IPS-15b (cell line): Measurements from ENCODE around the gene EIF2S2.

Experiments
- H3K27me3 ChIP-seq: one replicate; pipeline ENCODE4 v1.6.1; 2013; ENCODE audit warnings: low read length; ENCODE audit not compliant: control insufficient read depth, insufficient read depth
- H3K36me3 ChIP-seq: one replicate; pipeline ENCODE4 v1.6.1; 2013; ENCODE audit warnings: low read length; ENCODE audit not compliant: control insufficient read depth, insufficient read depth
- H3K4me1 ChIP-seq: one replicate; pipeline ENCODE4 v1.6.1; 2013; ENCODE audit warnings: mild to moderate bottlenecking, low read length; ENCODE audit not compliant: control insufficient read depth, insufficient read depth
- H3K4me3 ChIP-seq: one replicate; pipeline ENCODE4 v1.5.1; 2013; ENCODE audit warnings: low read depth, low read length
- H3K9ac ChIP-seq: one replicate; pipeline ENCODE4 v1.6.1; 2013; ENCODE audit warnings: low read depth, mild to moderate bottlenecking, low read length
- H3K9me3 ChIP-seq: one replicate; pipeline ENCODE4 v1.6.1; 2013; ENCODE audit warnings: mild to moderate bottlenecking, low read length; ENCODE audit not compliant: control insufficient read depth, insufficient read depth

EIF2S2 gene

DNA sequence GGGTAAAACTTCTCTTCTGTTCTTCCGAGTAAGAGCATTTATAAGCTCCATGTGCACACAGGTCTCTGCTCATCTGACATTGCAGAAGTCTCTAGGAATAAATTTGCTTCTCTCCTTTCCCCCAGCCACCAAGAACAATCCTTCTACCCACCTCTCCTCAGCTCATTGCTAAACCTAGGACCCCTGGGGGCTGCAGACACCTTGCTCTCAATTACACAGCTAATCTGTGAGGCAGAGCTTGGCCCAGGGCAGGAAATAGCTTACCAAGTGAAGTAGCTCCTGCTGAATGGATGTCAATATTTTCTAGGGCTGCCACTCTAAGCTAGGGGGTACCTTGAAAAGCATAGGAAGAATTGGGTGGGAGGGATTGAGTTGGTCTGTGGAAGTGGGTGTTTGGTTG, 44.0 kb downstream of the EIF2S2 start:
- Histone ChIP-seq H3K4me3 (no peak overlapping the region), H3K36me3 (no peaks in the 10 kb centered on the region), H3K27me3 (no peaks in the 10 kb centered on the region), H3K4me1 (peaks cover 12% of the 10 kb centered on the region), H3K9me3 (no peaks in the 10 kb centered on the region), H3K9ac (no peak overlapping the region)

DNA sequence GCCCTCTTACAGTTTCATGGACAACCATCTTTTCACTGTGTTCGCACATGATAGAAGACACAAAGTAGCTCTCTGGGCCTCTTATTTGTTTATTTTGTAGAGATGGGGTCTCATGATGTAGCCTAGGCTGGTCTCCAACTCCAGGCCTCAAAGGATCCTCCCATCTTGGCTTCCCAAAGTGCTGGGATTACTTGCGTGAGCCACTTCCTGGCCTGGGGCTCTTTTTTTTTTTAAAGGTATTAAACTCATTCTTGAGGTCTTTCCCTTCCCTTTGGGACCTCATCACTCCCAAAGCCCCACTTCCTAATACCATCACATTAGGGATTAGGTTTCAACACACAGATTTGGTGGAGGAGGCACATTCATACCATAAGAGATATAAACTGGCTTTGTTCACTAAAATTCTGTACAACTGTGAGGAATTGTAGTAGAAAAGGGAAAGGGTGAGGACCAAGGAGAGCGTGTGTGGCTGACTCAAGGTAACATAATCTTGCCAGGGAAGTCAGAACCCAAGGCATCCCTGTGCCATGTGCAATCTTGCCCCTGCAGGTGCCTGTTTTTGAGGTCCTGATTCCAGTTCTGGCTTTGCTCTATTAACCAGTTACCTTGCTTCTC, 45.5 kb downstream of the EIF2S2 start:
- H3K9ac ChIP-seq, result no peak overlapping the region
- H3K27me3 ChIP-seq, result no peaks in the 10 kb centered on the region
- no peaks in the 10 kb centered on the region for H3K36me3 ChIP-seq
- H3K4me3 ChIP-seq, result no peak overlapping the region
- peaks cover 12% of the 10 kb centered on the region for H3K4me1 ChIP-seq
- H3K9me3 ChIP-seq, result no peaks in the 10 kb centered on the region

DNA sequence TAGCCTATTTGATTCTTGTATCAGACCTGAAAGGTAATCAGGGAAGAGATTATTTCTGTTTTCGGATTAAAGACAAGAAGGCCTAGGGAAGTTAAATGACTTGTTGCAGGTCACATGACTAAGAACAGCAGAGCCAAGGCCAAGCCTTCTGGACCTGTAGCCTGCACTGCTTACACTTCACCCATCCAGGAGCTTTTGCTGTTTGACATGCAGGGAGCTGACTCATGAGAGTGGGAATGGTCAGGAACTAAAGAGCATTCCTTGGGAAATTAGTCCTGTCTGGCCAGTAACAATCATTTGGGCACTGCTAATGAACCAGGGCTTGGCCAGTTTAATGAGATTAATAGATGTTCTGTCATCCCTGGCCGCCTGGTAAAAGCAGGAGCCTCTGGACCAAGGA, 46.8 kb downstream of the EIF2S2 start:
- H3K36me3 ChIP-seq, result no peaks in the 10 kb centered on the region
- H3K4me1 ChIP-seq, result peaks cover 12% of the 10 kb centered on the region
- H3K27me3 ChIP-seq, result no peaks in the 10 kb centered on the region
- no peak overlapping the region for H3K4me3 ChIP-seq
- no peak overlapping the region for H3K9ac ChIP-seq
- no peaks in the 10 kb centered on the region for H3K9me3 ChIP-seq

DNA sequence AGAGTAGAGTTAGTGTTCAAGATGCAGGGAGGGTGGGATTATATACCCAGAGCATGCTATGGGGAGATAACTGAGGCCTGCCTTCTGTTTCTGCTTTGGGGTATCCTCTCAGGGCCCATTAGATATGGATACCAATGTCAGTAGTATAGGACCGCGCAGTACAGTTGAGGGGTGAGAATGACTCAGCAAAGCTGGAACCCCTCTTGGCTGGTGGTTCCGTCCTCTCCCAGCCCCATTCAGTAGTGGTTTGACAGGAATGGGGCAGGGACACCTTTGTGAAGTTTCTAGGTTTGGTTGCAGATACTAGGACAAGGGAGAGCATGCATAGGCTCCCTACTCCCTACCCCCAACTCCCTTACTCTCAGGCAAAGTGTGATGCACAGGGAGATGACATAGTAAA, 47.8 kb downstream of the EIF2S2 start:
- Histone ChIP-seq H3K4me3 (no peak overlapping the region), H3K9me3 (no peaks in the 10 kb centered on the region), H3K27me3 (no peaks in the 10 kb centered on the region), H3K9ac (no peak overlapping the region), H3K4me1 (peaks cover 8% of the 10 kb centered on the region), H3K36me3 (no peaks in the 10 kb centered on the region)

DNA sequence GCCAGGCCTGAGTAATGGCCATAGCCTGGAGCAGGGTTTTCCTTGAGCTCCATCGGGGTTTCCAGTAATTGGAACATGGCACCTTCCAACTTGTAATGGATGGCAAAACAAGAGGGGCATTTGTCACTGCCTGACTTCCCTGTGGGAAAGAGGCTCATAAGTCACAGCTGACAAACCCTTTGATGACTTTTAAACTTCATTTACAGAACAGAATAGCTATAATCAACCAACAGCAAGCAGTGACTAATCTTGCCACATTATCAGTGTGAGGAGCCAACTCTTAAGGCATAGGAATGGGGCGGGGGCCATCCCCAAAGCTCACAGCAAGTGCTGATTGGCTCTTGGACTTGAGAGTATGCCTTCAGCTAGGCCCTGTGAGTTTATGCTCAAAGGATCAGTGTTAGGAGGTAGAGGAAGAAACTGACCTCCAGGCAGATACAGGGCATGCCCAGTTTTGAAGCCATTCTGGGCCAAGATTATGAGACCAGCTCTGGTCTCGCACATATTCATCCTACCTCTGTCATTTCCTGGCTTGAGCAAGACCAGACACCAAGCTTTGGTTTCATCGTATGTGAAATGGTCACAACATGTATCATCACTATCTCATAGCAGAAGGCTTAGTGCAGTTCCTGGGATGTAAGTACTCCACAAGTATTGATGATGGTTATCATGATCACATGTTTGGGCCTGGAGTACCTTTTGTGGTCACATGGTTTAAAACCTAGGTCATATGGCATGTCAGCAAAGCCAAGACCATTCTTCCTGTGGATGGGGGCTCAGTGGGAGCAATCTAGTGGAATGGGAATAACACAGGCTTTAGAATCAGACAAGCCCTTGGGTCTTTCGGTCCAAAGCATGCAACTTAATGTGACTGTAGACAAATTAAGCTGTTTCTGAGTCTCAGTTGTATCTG, 49.2 kb downstream of the EIF2S2 start:
- Histone ChIP-seq H3K4me3 (no peak overlapping the region), H3K9me3 (no peaks in the 10 kb centered on the region), H3K27me3 (no peaks in the 10 kb centered on the region), H3K4me1 (peaks cover 4% of the 10 kb centered on the region), H3K9ac (no peak overlapping the region), H3K36me3 (no peaks in the 10 kb centered on the region)

DNA sequence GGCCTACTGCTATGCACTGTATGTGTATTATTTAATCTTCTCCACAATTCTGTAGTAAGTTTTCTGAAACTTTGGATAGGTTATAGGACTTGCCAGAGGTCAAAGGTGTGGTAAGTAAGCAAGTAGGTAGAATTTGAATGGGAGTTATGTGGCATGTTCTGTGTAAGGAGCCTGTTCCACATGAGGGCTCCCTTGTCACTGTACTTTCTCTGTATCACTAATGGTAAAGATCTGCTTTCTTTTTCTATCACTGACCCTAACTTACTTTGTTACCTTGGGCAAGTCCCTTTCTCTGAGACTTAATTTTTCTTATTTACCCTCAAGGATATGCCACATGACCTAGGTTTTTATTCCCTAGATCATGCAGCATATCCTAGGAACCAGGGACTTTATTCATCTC, 50.3 kb downstream of the EIF2S2 start:
- Histone ChIP-seq H3K9ac (no peak overlapping the region), H3K4me1 (no peaks in the 10 kb centered on the region), H3K27me3 (no peaks in the 10 kb centered on the region), H3K9me3 (no peaks in the 10 kb centered on the region), H3K36me3 (no peaks in the 10 kb centered on the region), H3K4me3 (no peak overlapping the region)

DNA sequence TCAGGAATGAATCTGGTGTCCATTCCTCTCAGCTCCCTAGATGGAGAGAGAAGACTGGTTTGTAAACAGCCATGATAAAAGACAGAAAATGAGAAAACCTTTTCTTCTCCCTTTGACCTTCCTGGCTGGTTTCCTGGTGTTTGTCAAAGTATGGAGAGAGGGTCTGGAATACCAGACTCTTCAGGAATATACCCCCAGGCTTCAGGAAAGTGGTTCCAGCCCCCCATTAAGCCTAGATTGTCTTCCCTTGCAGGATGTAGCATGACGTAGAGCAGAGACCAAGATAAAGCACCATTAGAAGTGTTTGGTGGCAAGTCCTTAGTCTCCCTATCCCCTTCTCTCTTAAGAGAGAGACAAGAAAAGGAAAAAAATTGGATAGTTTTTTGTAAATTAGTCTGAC, 51.1 kb downstream of the EIF2S2 start:
- Histone ChIP-seq H3K27me3 (no peaks in the 10 kb centered on the region), H3K36me3 (no peaks in the 10 kb centered on the region), H3K9ac (no peak overlapping the region), H3K4me3 (no peak overlapping the region), H3K4me1 (no peaks in the 10 kb centered on the region), H3K9me3 (no peaks in the 10 kb centered on the region)

DNA sequence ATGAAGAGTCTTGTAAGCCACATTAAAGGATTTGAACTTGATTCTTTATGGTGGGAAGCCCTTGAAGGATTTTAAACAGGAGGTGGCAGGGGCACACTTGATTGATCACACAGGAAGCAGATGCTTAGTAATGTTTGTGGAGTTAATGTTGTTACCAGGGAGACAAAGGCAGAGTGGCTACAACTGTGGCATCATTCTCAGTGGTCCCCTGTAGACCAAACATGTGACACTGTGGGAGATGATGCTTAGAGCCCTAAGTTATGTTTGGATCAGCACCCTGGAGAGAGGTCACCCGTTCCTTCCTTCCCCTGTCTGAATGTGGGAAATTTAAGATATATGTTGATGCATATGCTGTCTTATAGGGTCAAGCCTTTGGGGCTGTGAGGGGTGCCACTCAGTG, 53.2 kb downstream of the EIF2S2 start:
- H3K27me3 ChIP-seq, result no peaks in the 10 kb centered on the region
- H3K9ac ChIP-seq, result no peak overlapping the region
- no peaks in the 10 kb centered on the region for H3K9me3 ChIP-seq
- no peaks in the 10 kb centered on the region for H3K36me3 ChIP-seq
- H3K4me1 ChIP-seq, result no peaks in the 10 kb centered on the region
- H3K4me3 ChIP-seq, result no peak overlapping the region

DNA sequence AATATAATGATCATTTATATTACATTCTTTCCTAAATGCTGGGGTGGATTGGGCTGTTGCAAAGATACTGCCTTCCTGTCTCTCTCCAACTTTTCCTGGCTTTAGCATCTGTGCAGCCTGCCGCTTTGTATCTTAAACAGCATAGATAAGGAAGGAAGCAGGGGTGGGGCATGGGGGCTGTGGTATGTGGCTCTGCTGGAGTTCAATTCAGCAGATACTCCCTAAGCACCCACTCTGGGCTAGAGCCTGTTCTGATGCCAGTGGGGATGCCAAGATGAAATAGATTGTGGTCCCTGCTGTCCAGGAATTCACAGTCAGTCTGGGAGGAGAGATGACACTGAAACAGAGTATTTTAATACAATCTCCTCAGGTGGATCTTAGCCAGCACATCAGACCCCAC, 56.8 kb downstream of the EIF2S2 start:
- Histone ChIP-seq H3K36me3 (no peaks in the 10 kb centered on the region), H3K27me3 (no peaks in the 10 kb centered on the region), H3K4me3 (no peak overlapping the region), H3K9me3 (no peaks in the 10 kb centered on the region), H3K9ac (no peak overlapping the region), H3K4me1 (no peaks in the 10 kb centered on the region)

DNA sequence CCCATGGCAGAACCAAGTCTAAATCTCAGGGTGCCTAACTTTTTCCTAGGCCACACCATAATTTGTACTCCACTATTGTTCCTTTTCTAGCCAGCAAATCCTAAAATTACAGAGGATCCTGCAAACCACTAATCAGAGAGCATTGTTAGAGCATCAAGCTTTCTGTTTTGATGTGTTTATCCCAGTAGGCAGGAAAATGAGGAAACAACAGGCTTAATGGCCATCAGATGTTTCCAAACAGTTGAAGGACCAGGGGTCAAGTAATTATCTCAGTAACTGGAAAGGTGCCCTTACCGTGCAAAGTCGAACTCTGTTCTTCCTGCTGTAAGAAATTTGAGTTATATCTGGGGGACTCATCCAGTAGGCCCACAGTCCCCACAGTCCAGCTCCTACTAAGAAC, 59.6 kb downstream of the EIF2S2 start:
- Histone ChIP-seq H3K27me3 (no peaks in the 10 kb centered on the region), H3K9me3 (no peaks in the 10 kb centered on the region), H3K36me3 (no peaks in the 10 kb centered on the region), H3K9ac (no peak overlapping the region), H3K4me3 (no peak overlapping the region), H3K4me1 (no peaks in the 10 kb centered on the region)

DNA sequence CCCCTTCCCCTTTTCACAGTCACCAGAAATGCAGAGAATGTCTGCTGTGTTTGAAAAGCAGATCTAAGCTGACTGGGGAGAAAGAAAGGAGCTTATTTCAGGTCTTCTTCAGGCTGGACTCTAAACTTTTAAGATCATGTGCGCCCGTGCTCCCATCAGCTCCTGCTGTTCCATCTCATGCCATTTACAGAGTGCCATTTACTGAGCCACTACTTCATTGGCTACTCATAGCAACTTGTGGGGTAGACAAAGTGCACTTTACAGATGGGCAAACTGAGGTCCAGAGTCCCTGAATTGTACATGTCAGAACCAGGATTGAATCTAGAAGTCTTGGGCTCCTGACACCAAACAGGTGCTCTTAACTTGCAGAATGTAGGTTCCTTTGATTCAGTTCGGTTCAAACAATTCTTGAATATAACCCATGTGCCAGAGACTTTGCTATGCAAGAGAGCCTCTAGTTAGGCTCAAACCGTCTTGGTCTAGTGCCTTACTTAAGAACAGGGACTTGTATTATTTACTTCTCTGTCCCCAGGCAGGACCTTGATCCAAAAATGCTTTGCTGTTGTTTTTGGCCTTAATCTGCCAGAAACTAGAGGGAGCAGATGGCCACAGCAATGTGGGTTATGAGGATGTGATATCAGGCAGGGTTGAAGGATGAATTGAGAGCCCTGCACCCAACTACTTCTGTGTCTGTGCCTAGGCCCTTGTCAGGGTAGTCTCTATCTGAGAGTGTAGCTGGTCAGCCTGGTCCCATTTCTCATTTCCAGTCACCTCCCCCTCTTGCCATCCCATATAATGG, 61.9 kb downstream of the EIF2S2 start:
- H3K9me3 ChIP-seq, result no peaks in the 10 kb centered on the region
- no peak overlapping the region for H3K9ac ChIP-seq
- no peaks in the 10 kb centered on the region for H3K27me3 ChIP-seq
- no peaks in the 10 kb centered on the region for H3K36me3 ChIP-seq
- H3K4me3 ChIP-seq, result no peak overlapping the region
- H3K4me1 ChIP-seq, result peaks cover 13% of the 10 kb centered on the region
